ENCODE measurements around the gene POP5.

The POP5 gene

GRCh38 chr12:120583478-120584030 lies 2.4 kb upstream of the POP5 start (continued):
- peak; percentile 31; the same call in 1 of the 2 replicates for TF ChIP-seq SP3 (tag by site-specific recombination; IDR thresholded peaks at IDR 0.05)
- TF ChIP-seq, protein P1, sequence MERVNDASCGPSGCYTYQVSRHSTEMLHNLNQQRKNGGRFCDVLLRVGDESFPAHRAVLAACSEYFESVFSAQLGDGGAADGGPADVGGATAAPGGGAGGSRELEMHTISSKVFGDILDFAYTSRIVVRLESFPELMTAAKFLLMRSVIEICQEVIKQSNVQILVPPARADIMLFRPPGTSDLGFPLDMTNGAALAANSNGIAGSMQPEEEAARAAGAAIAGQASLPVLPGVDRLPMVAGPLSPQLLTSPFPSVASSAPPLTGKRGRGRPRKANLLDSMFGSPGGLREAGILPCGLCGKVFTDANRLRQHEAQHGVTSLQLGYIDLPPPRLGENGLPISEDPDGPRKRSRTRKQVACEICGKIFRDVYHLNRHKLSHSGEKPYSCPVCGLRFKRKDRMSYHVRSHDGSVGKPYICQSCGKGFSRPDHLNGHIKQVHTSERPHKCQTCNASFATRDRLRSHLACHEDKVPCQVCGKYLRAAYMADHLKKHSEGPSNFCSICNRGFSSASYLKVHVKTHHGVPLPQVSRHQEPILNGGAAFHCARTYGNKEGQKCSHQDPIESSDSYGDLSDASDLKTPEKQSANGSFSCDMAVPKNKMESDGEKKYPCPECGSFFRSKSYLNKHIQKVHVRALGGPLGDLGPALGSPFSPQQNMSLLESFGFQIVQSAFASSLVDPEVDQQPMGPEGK (tag by site-specific recombination; IDR thresholded peaks at IDR 0.05): peak; percentile 78
- TF ChIP-seq KLF8 (tag by site-specific recombination; IDR thresholded peaks at IDR 0.05): peak; percentile 73
- no peak for TF ChIP-seq ZNF211 (tag by site-specific recombination; IDR thresholded peaks at IDR 0.05; ENCODE audit: low read depth)
- TF ChIP-seq ZBTB48 (tag by site-specific recombination; IDR thresholded peaks at IDR 0.05): peak; percentile 85
- 0 out of 2 replicates have a peak, but pooled peaks have one; percentile 8 for TF ChIP-seq ZFP3 (tag by site-specific recombination; IDR thresholded peaks at IDR 0.05; ENCODE audit: low read depth)
- no peak for TF ChIP-seq ZNF529 (tag by site-specific recombination; IDR thresholded peaks at IDR 0.05; ENCODE audit: insufficient replicate concordance)
- 0 out of 2 replicates have a peak, but pooled peaks have one; percentile 23 for TF ChIP-seq ZBTB49 (tag by site-specific recombination; IDR thresholded peaks at IDR 0.05; ENCODE audit: low read depth)
- TF ChIP-seq ATF2 (tag by site-specific recombination; IDR thresholded peaks at IDR 0.05; ENCODE audit: low read depth): no peak
- TF ChIP-seq KLF17 (tag by site-specific recombination; IDR thresholded peaks at IDR 0.05): peak; percentile 21; the same call in 1 of the 2 replicates

DNA sequence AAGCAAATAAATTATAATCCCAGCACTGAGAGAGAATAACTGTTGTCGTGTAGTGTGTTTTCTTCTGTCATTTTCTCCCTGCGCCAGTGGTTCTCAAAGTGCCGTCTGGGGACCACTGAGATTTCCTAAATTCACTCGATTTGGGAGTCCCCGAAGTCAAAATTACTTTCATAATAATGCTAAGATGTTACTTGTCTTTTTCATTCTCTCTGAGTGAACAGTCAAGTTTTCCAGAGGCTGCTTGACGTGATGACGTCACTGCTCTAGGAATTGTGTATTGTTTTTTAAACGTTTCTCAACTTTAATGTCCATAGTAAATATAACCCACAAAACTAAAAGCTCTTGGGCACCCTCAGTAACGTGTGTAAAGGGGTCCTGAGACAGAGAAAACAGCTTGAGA lies 796 bp upstream of the POP5 start:
- ChIA-PET POLR2A (interaction anchor here (0.5 to 2.4 kb wide), 14 partner anchors 7 to 737 kb away, joined by 3 to 21 read pairs (median 5); partner anchors contain the start of genes ACADS, COQ5, DYNLL1 and RPLP0), CTCF (interaction anchor here (0.6 to 6.3 kb wide), 14 partner anchors 59 to 551 kb away, joined by 3 to 77 read pairs (median 4); partner anchors contain the start of genes CABP1, P2RX7 and UNC119B)
- TF ChIP-seq ZNF16 (tag by site-specific recombination; IDR thresholded peaks at IDR 0.05; ENCODE audit: low read depth): no peak
- peak; percentile 86 for TF ChIP-seq ATF2 (tag by site-specific recombination; IDR thresholded peaks at IDR 0.05; ENCODE audit: low read depth)
- TF ChIP-seq ZNF335 (tag by site-specific recombination; conservative IDR thresholded peaks at IDR 0.05): 0 out of 2 replicates have a peak, but pooled peaks have one; percentile 20
- TF ChIP-seq PRDM1 (tag by site-specific recombination; IDR thresholded peaks at IDR 0.05): 0 out of 2 replicates have a peak, but pooled peaks have one; percentile 12
- no peak overlapping the region for H3K27ac ChIP-seq (ENCODE audit: extremely low read depth, low read depth, low read length)
- H3K36me3 ChIP-seq (ENCODE audit: control insufficient read depth in 2 of 2, insufficient read depth in 1 of 2, low read length in 2 of 2): peaks cover 7 to 32% of the 10 kb centered on the region in 2 experiments; a peak in 2 of 3 replicates
- no peak overlapping the region; the same call in 1 of the 2 replicates for H3K4me3 ChIP-seq (ENCODE audit: low read depth, low read length)
- H3K4me1 ChIP-seq (ENCODE audit: control insufficient read depth, insufficient read depth, low read length): no peaks in the 10 kb centered on the region
- H3K9me3 ChIP-seq (ENCODE audit: control insufficient read depth, insufficient read depth, low read depth, low read length): no peaks in the 10 kb centered on the region
